Caco-2 (cell line): ENCODE measurements around the gene NEK8. TPM values are rescaled to one million over a fixed set of nuclear protein-coding genes. Genes with fewer than 3 reads are reported as not detected.

Experiments used
- BruUV-seq: library from RNA; stranded (reverse); fragments of 400-500 nt; replicated peaks from 2 replicates; lab custom pipeline; 2021; lab: Mats Ljungman, UMichigan
- CTCF ChIA-PET: fragments of 300-600 bp; sonication (Branson Sonifier 250); formaldehyde crosslinking; loops from one replicate; lab custom pipeline; 2022; ENCODE audit warnings: antibody characterized with exemption; lab: Charles Lee
- POLR2A ChIA-PET: fragments of 300-600 bp; sonication (Branson Sonifier 250); formaldehyde crosslinking; loops from one replicate; lab custom pipeline; 2022; ENCODE audit warnings: antibody characterized with exemption; lab: Charles Lee
- DNase-seq, 2 experiments: peaks; one replicate each; pipeline versions ENCODE4 v3.0.0 to v3.0.0-alpha.2; 2020 to 2022
- H3K27me3 ChIP-seq: replicated peaks from 2 replicates; pipeline ENCODE4 v1.6.0; 2011; ENCODE audit warnings: low read length; ENCODE audit not compliant: control insufficient read depth, insufficient read depth
- H3K36me3 ChIP-seq: 2 replicates; pipeline ENCODE4 v1.5.1; 2011; ENCODE audit warnings: low read length; ENCODE audit not compliant: control insufficient read depth, insufficient read depth
- H3K4me1 ChIP-seq: fragments of 250-450 bp; sonication (Bioruptor Pico); 2 replicates; pipeline ENCODE4 v1.5.1; 2020; ENCODE audit warnings: mild to moderate bottlenecking
- H3K4me3 ChIP-seq: 2 replicates; pipeline ENCODE4 v1.5.1; 2011; ENCODE audit warnings: low read depth, mild to moderate bottlenecking, control low read depth, low read length
- H3K9me3 ChIP-seq: fragments of 250-450 bp; sonication (Bioruptor Pico); 2 replicates; pipeline ENCODE4 v1.5.1; 2020; ENCODE audit warnings: mild to moderate bottlenecking, moderate library complexity
- H3K27ac Mint-ChIP-seq: one replicate; pipeline ENCODE4 v1.8.0; 2022; ENCODE audit warnings: mixed read lengths; ENCODE audit not compliant: unreplicated experiment
- H3K27me3 Mint-ChIP-seq: one replicate; pipeline ENCODE4 v1.8.0; 2022; ENCODE audit warnings: mixed read lengths; ENCODE audit not compliant: insufficient read depth, unreplicated experiment
- H3K36me3 Mint-ChIP-seq: one replicate; pipeline ENCODE4 v1.8.0; 2022; ENCODE audit warnings: mild to moderate bottlenecking, mixed read lengths; ENCODE audit not compliant: insufficient read depth, unreplicated experiment
- H3K4me1 Mint-ChIP-seq: one replicate; pipeline ENCODE4 v1.8.0; 2022; ENCODE audit warnings: low read depth, mixed read lengths; ENCODE audit not compliant: unreplicated experiment
- H3K4me3 Mint-ChIP-seq: one replicate; pipeline ENCODE4 v1.8.0; 2022; ENCODE audit warnings: mild to moderate bottlenecking, moderate library complexity, mixed read lengths; ENCODE audit not compliant: unreplicated experiment
- H3K9me3 Mint-ChIP-seq: one replicate; pipeline ENCODE4 v1.8.0; 2022; ENCODE audit warnings: mixed read lengths; ENCODE audit not compliant: unreplicated experiment
- intact Hi-C: fragments of 100-400 bp; cut with micrococcal nuclease; formaldehyde crosslinking; loops from one replicate; pipeline ENCODE4 v1.10.0; 2022; ENCODE audit not compliant: unreplicated experiment
- total RNA-seq: library from RNA; stranded (reverse); gene quantifications from 2 replicates; pipeline ENCODE4 v1.2.3, GENCODE V29; 2022
- TF ChIP-seq, protein P1 (sequence below), 2 experiments: fragments of 200-600 bp in 1 of 2; IDR thresholded peaks; 1 replicate in 1 of 2; 2 replicates in 1 of 2; pipeline versions ENCODE4 v1.5.1 to v1.8.0; 2011 to 2022; ENCODE audit warnings: antibody characterized with exemption in 1 of 2, control low read depth in 1 of 2, inconsistent platforms in 1 of 2, low read depth in 1 of 2, low read length in 1 of 2, mild to moderate bottlenecking in 1 of 2, moderate library complexity in 1 of 2; ENCODE audit not compliant: insufficient read depth in 1 of 2, severe bottlenecking in 1 of 2, unreplicated experiment in 1 of 2

The NEK8 gene
- total RNA-seq, 1 experiment from 2014 or later, result 11.0 TPM

DNA sequence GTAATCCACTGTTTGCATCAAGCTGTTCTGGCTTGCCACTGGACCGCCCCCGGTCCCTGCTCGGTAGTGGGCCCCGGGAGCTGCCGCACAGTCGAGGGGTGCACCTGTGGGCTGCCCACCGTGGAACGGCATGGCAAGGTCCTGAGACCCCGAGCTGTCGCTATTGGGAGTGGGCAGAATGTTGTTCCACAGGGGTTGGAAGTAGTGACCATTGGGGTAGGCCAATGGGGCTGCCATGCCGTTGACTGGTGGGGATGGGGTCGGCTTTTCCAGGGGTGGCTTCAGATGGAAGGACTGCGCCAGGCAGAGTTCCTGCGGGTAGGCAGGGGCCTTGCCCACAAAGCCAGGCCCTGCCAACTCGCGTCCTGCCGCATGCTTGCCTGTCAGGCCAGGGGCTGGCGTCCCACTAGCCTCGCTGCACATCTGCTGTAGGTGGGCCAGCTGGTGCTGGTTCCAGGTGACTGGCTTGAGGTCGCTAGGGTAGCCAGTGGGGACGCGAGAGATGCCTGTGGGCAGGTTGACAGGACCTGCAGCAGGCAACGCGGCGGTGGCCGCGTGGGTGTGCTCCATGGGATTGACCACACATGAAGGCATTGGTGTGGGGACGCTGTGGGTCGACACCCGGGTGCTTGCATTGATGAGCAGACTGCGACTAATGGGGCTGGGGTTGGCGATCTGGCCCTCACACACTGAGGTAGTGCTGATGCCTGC is 30.0 kb downstream of the NEK8 start:
- H3K4me3 Mint-ChIP-seq, result no peak overlapping the region
- POLR2A ChIA-PET, result no interaction called here
- no peaks in the 10 kb centered on the region for H3K27me3 Mint-ChIP-seq
- no peaks in the 10 kb centered on the region for H3K9me3 Mint-ChIP-seq
- Histone ChIP-seq H3K27me3 (no peaks in the 10 kb centered on the region), H3K9me3 (no peaks in the 10 kb centered on the region), H3K4me3 (no peak overlapping the region), H3K4me1 (no peaks in the 10 kb centered on the region), H3K36me3 (peaks cover 3% of the 10 kb centered on the region)
- TF ChIP-seq, protein P1, sequence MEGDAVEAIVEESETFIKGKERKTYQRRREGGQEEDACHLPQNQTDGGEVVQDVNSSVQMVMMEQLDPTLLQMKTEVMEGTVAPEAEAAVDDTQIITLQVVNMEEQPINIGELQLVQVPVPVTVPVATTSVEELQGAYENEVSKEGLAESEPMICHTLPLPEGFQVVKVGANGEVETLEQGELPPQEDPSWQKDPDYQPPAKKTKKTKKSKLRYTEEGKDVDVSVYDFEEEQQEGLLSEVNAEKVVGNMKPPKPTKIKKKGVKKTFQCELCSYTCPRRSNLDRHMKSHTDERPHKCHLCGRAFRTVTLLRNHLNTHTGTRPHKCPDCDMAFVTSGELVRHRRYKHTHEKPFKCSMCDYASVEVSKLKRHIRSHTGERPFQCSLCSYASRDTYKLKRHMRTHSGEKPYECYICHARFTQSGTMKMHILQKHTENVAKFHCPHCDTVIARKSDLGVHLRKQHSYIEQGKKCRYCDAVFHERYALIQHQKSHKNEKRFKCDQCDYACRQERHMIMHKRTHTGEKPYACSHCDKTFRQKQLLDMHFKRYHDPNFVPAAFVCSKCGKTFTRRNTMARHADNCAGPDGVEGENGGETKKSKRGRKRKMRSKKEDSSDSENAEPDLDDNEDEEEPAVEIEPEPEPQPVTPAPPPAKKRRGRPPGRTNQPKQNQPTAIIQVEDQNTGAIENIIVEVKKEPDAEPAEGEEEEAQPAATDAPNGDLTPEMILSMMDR (IDR thresholded peaks at IDR 0.05; ENCODE audit: insufficient read depth in 1 of 2, low read depth in 1 of 2, low read length in 1 of 2, severe bottlenecking in 1 of 2, unreplicated experiment in 1 of 2), result no peak
- H3K36me3 Mint-ChIP-seq, result peaks cover 66% of the 10 kb centered on the region
- H3K27ac Mint-ChIP-seq, result peak overlapping the region; percentile 5
- no TSS peak for BruUV-seq
- no peaks in the 10 kb centered on the region for H3K4me1 Mint-ChIP-seq
- no peak for DNase-seq
- CTCF ChIA-PET, result interaction anchor here (0.8 kb wide), 1 partner anchor 9 kb away, joined by 3 read pairs; no protein-coding TSS in a partner anchor
- intact Hi-C loops, result no loop called here

DNA sequence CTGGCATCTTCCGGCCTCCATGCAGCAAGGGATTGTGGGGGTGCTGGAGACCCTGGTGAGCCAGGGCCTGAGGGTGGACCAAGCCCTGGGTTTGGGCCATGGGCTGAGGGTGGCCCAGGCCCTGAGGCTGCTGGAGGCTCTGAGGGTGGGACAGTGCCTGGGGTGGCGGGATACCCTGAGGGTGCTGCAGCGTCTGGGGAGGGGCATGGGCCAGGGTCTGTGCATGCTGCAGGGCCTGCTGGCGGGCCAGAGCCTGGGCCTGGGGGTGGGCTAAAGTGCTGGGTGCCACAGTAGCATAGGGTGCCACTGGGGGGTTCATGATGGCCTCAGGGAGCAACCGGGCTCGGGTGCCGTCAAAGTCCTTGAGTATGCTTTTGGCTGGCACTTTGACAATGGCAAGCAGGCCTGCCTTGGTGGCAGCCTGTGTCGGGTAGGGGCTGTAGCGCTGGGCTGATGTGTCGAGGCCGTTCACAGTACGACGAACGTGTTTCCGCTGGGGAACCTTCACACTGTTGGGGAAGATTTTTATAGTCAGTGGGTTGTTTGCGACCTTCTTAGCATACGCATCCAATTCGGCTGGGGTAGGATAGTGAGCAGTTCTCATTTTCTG is 30.8 kb downstream of the NEK8 start:
- CTCF ChIA-PET, result no interaction called here
- H3K27ac Mint-ChIP-seq, result no peak overlapping the region
- H3K4me3 Mint-ChIP-seq, result no peak overlapping the region
- H3K9me3 Mint-ChIP-seq, result no peaks in the 10 kb centered on the region
- Histone ChIP-seq H3K4me1 (no peaks in the 10 kb centered on the region), H3K36me3 (peaks cover 3% of the 10 kb centered on the region), H3K27me3 (no peaks in the 10 kb centered on the region), H3K9me3 (no peaks in the 10 kb centered on the region), H3K4me3 (no peak overlapping the region)
- POLR2A ChIA-PET, result no interaction called here
- no peaks in the 10 kb centered on the region for H3K4me1 Mint-ChIP-seq
- intact Hi-C loops, result no loop called here
- H3K27me3 Mint-ChIP-seq, result no peaks in the 10 kb centered on the region
- peaks cover 66% of the 10 kb centered on the region for H3K36me3 Mint-ChIP-seq
- no peak for DNase-seq
- TF ChIP-seq, protein P1 (IDR thresholded peaks at IDR 0.05; ENCODE audit: insufficient read depth in 1 of 2, low read depth in 1 of 2, low read length in 1 of 2, severe bottlenecking in 1 of 2, unreplicated experiment in 1 of 2), result no peak
- no TSS peak for BruUV-seq

DNA sequence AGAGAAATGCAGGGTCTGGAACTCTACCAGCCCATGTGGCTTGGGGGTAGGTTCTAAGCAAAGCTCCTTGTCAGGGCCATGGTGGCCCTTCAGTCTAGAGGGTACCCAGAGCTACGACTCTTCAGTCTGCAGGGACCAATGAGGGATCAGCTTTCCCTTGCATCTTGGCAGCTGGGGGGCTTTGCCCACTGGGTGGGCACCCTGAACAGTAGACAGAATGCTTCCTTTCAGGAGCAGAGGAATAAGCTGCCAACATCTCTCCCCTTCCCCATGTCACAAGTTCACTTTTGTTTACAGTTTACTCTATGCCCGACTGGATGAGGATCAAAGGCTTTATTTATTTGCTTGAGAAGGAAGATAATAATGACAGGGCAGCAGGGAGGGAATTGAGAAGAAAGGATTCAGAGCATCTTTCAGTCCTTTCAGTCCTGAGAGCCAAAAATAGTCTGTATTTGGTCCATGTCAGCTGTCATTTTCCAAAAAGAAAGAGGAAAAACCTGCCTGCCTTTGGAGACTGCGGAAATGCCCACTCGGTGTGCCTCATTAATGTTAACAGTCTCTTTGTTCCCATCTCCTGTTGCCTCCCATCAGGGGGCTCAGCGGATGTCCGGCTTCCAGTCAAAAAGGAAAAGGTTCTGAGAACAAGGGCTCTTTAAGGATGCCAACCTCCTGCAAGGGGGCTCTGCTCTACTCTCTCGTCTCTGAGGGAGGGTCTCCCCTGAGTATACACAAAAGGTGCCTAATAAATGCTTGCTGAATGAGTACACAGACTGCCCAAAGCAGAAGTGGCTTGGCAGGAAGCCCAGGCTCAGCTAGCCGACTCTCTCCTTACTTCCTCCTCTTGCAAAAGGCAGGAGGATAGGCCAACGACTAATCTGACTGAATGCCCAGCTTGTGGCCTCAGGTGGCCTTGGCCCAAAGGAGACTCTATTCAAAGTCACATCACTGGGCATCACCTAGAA is 32.3 kb downstream of the NEK8 start:
- ChIA-PET POLR2A (no interaction called here), CTCF (interaction anchor here (1.8 to 3.5 kb wide), 2 partner anchors 11 to 34 kb away, joined by 5 to 69 read pairs; partner anchors contain the start of genes NEK8 and TLCD1)
- TF ChIP-seq, protein P1 (IDR thresholded peaks at IDR 0.05; ENCODE audit: insufficient read depth in 1 of 2, low read depth in 1 of 2, low read length in 1 of 2, severe bottlenecking in 1 of 2, unreplicated experiment in 1 of 2), result no peak
- Mint-ChIP-seq H3K27ac (no peak overlapping the region), H3K9me3 (no peaks in the 10 kb centered on the region), H3K4me3 (no peak overlapping the region), H3K4me1 (no peaks in the 10 kb centered on the region), H3K36me3 (peaks cover 63% of the 10 kb centered on the region), H3K27me3 (no peaks in the 10 kb centered on the region)
- peaks cover 3% of the 10 kb centered on the region for H3K36me3 ChIP-seq
- no peaks in the 10 kb centered on the region for H3K27me3 ChIP-seq
- no peak for DNase-seq
- no peaks in the 10 kb centered on the region for H3K9me3 ChIP-seq
- intact Hi-C loops, result no loop called here
- BruUV-seq, result no TSS peak
- no peaks in the 10 kb centered on the region for H3K4me1 ChIP-seq
- no peak overlapping the region for H3K4me3 ChIP-seq
